Parathyroid adenoma (tissue), 2 donors: ENCODE data around the gene SHOC2.

Experiments used
- H2AFZ ChIP-seq: fragments of 300-600 bp; sonication (generic); one replicate; pipeline ENCODE4 v1.7.0; 2017; ENCODE audit warnings: antibody characterized with exemption, mild to moderate bottlenecking
- H3K27ac ChIP-seq: fragments of 300-600 bp; sonication (generic); one replicate; pipeline ENCODE4 v1.7.0; 2017
- H3K27me3 ChIP-seq: fragments of 300-600 bp; sonication (generic); one replicate; pipeline ENCODE4 v1.7.0; 2017; ENCODE audit warnings: low read length; ENCODE audit not compliant: control insufficient read depth, insufficient read depth
- H3K36me3 ChIP-seq: fragments of 300-600 bp; sonication (generic); one replicate; pipeline ENCODE4 v1.7.0; 2017; ENCODE audit warnings: low read length; ENCODE audit not compliant: control insufficient read depth, insufficient read depth
- H3K4me1 ChIP-seq: fragments of 300-600 bp; sonication (generic); one replicate; pipeline ENCODE4 v1.7.0; 2017; ENCODE audit warnings: control low read depth
- H3K4me2 ChIP-seq: fragments of 300-600 bp; sonication (generic); one replicate; pipeline ENCODE4 v1.7.0; 2017; ENCODE audit warnings: low read length
- H3K4me3 ChIP-seq: fragments of 300-600 bp; sonication (generic); one replicate; pipeline ENCODE4 v1.7.0; 2017; ENCODE audit warnings: low read depth, low read length
- H3K79me2 ChIP-seq: fragments of 300-600 bp; sonication (generic); one replicate; pipeline ENCODE4 v1.7.0; 2017; ENCODE audit warnings: control low read depth
- H3K9ac ChIP-seq: fragments of 300-600 bp; sonication (generic); one replicate; pipeline ENCODE4 v1.7.0; 2017; ENCODE audit warnings: mild to moderate bottlenecking
- H3K9me3 ChIP-seq: fragments of 300-600 bp; sonication (generic); one replicate; pipeline ENCODE4 v1.7.0; 2017; ENCODE audit warnings: low read length; ENCODE audit not compliant: control insufficient read depth
- TF ChIP-seq, protein P1 (sequence below): fragments of 300-600 bp; sonication (generic); IDR thresholded peaks from one replicate; pipeline ENCODE4 v1.7.0; 2017; ENCODE audit warnings: antibody characterized with exemption, mild to moderate bottlenecking
- donor health status: primary hyperparathyroidism.

The SHOC2 gene

DNA sequence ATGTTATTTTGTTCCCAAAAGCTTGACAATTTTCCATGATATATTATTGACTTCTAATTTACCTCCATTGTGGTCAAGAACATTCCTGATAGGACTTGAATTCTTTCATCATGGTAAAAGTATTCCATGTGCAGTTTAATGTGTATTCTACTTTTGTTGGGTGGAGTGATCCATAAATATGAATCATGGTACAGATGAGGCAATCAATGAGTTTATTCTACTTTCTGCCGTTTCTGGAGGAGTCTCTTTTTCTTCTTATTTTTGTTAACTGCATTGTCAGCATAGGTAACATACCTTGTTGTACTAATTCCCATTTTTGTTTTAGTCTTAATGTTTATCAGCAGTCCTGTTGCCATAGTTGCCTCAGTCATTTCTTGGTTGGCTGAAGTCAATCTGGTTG, 69.6 kb downstream of the SHOC2 start:
- no peaks in the 10 kb centered on the region for H3K9me3 ChIP-seq
- no peaks in the 10 kb centered on the region for H3K27me3 ChIP-seq
- TF ChIP-seq, protein P1, sequence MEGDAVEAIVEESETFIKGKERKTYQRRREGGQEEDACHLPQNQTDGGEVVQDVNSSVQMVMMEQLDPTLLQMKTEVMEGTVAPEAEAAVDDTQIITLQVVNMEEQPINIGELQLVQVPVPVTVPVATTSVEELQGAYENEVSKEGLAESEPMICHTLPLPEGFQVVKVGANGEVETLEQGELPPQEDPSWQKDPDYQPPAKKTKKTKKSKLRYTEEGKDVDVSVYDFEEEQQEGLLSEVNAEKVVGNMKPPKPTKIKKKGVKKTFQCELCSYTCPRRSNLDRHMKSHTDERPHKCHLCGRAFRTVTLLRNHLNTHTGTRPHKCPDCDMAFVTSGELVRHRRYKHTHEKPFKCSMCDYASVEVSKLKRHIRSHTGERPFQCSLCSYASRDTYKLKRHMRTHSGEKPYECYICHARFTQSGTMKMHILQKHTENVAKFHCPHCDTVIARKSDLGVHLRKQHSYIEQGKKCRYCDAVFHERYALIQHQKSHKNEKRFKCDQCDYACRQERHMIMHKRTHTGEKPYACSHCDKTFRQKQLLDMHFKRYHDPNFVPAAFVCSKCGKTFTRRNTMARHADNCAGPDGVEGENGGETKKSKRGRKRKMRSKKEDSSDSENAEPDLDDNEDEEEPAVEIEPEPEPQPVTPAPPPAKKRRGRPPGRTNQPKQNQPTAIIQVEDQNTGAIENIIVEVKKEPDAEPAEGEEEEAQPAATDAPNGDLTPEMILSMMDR, result no peak
- no peak overlapping the region for H3K4me2 ChIP-seq
- H3K4me1 ChIP-seq, result no peaks in the 10 kb centered on the region
- H3K4me3 ChIP-seq, result no peak overlapping the region
- no peaks in the 10 kb centered on the region for H3K36me3 ChIP-seq
- no peak overlapping the region for H3K9ac ChIP-seq
- no peak overlapping the region for H2AFZ ChIP-seq
- no peak overlapping the region for H3K27ac ChIP-seq
- H3K79me2 ChIP-seq, result peaks cover 13% of the 10 kb centered on the region

- Histone ChIP-seq H3K27me3 (no peaks in the 10 kb centered on the region), H3K4me2 (no peak overlapping the region), H3K4me3 (no peak overlapping the region), H3K4me1 (no peaks in the 10 kb centered on the region), H3K79me2 (peaks cover 7% of the 10 kb centered on the region), H3K9ac (no peak overlapping the region), H3K9me3 (no peaks in the 10 kb centered on the region), H3K27ac (no peak overlapping the region), H2AFZ (no peak overlapping the region), H3K36me3 (no peaks in the 10 kb centered on the region)
- TF ChIP-seq, protein P1, result no peak
Observed at GRCh38 chr10:110992006-110992800, 72.8 kb downstream of the SHOC2 start.

DNA sequence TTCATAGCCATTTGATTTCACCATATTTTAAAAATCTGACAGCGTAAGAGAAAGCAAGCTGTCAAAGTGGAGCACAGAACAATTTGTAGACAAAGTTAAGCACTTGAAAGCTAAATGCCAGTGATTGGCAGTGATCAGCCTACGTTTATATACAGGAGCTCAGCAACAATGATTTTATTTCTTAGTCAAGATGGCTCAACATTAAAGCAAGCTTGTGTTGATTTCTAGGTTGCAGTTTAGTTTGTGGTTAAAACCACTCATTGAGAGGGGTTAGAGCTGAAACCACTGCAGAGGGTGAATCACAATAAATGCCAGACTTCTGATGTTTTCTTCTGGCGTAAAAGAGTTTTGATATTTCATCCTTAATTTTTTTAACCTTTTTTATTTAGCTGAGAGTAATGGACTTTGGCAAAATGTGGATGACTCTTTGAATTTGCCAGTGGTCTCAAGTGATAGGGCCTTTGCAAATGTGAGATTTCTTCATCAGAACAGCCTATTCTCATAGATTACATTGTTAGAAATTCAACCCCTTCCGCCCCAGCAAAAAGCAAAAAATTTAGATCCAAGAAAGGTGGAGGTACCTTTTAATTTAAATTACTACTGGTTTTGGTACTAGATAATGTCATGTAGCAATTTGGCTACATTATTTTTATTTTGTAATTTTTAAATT, 73.8 kb downstream of the SHOC2 start:
- no peak overlapping the region for H3K27ac ChIP-seq
- H2AFZ ChIP-seq, result no peak overlapping the region
- TF ChIP-seq, protein P1, result no peak
- H3K4me3 ChIP-seq, result no peak overlapping the region
- H3K4me2 ChIP-seq, result no peak overlapping the region
- H3K79me2 ChIP-seq, result peaks cover 7% of the 10 kb centered on the region
- no peaks in the 10 kb centered on the region for H3K4me1 ChIP-seq
- H3K36me3 ChIP-seq, result no peaks in the 10 kb centered on the region
- no peak overlapping the region for H3K9ac ChIP-seq
- H3K9me3 ChIP-seq, result no peaks in the 10 kb centered on the region
- no peaks in the 10 kb centered on the region for H3K27me3 ChIP-seq

DNA sequence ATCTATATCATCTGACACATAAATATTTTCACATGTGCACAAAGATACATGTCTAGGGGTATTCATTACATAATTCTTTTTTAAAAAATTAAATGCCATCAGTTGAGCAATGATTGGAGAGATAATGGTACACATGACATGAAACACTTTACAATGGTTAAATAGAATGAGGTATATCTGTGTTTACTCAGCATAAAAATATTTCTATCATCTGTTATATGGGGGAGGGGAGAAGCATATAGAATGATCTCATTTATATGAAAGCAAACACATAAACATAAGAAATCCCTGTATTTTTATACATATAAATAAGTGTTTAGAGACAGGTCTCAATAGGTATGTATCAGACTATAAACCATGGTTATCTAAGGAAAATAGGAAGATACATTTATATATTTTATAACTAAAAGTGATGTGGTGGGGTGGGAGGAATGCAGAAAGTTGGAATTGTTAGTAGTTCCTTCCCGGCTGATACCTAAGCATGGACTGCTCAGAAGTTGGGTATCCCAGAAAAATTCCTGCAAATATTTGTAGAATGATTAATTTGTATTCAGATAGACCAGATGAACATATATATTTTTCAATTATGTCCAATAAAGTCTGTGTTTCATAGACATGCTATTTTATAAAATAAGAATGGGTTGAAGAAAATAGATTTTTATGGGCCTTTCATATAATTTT, 75.1 kb downstream of the SHOC2 start:
- Histone ChIP-seq H3K4me1 (no peaks in the 10 kb centered on the region), H3K4me2 (no peak overlapping the region), H3K27ac (no peak overlapping the region), H3K27me3 (no peaks in the 10 kb centered on the region), H3K79me2 (no peaks in the 10 kb centered on the region), H2AFZ (no peak overlapping the region), H3K9me3 (no peaks in the 10 kb centered on the region), H3K36me3 (no peaks in the 10 kb centered on the region), H3K4me3 (no peak overlapping the region), H3K9ac (no peak overlapping the region)
- TF ChIP-seq, protein P1, result no peak
